ENCODE measurements around the gene SLC27A4.
"Not testable (repeated sequence)": the region's sequence is repeated elsewhere in the genome, so short reads cannot be mapped to it uniquely, and the experiment has no call there.

Gene SLC27A4

DNA sequence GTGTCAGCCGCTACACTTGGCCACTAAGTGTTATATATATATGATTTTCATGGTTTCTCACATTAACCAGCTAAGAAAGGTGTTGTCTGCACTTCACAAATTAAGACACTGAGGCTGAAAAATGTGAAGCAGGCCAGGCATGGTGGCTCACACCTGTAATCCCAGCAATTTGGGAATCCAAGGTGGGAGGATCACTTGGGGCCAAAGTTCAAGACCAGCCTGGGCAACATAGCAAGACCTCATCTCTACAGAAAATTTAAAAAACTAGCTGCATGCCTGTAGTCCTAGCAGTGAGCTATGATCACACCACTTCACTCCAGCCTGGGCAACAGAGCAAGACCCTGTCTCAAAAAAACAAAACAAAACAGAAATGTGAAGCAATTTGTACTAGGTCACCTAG, 15.9 kb upstream of the SLC27A4 start:
- no peak for DNase-seq (ENCODE audit: low read depth)

DNA sequence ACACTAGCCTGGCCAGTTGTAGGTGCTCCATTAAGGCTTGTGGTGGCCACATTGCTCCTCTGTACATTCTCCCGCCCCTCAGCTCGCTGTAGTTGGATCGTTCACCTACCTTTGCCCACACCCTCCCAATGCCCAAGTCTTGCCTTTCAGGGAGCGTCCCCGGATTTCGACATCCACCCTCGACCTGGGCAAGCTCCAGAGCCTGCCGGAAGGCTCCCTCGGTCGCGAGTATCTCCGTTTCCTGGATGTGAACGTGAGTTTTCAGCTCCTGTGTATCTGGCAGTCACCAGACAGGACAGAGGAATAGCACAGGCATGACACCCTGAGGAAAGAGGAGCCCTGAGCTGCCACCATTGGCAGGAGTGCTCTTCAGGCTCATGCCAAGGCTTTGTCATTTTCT, 14.7 kb upstream of the SLC27A4 start:
- no peak for DNase-seq (ENCODE audit: low read depth)

DNA sequence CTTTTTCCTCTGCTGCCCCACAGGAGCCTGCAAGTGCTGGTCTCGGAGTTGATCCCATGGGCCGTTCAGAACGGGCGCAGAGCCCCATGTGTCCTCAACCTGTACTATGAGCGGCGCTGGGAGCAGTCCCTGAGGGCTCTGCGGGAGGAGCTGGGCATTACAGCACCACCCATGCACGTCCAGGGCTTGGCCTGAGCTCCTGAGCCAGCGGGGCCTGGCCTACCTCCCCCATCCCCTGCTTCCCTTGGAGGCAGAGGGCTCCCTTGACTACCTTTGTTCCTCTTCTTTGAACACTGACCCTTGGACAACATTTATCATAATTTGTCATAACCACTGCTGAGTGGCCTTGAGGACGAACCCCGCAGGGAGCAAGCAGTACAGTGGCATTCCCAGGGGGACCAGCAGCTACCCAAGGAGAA, 6.9 kb upstream of the SLC27A4 start:
- no peak for DNase-seq (ENCODE audit: low read depth)

DNA sequence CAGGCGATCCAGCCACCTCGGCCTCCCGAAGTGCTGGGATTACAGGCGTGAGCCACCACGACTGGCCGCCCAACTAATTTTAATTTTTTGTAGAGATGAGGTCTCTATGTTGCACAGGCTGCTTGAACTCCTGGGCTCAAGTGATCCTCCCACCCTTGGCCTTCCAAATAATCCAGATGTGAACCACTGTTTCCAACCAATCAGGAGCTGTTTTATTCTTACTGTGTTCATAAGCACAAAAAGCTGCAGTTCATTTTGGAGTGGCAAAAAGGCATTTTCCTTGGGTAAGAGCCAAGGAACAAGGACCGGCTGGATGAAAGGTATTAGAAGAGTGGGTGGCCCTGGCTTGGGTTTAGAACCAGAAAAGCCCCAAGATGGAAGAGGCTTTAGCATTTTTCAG, 5.2 kb upstream of the SLC27A4 start:
- DNase-seq (ENCODE audit: low read depth) = no peak

DNA sequence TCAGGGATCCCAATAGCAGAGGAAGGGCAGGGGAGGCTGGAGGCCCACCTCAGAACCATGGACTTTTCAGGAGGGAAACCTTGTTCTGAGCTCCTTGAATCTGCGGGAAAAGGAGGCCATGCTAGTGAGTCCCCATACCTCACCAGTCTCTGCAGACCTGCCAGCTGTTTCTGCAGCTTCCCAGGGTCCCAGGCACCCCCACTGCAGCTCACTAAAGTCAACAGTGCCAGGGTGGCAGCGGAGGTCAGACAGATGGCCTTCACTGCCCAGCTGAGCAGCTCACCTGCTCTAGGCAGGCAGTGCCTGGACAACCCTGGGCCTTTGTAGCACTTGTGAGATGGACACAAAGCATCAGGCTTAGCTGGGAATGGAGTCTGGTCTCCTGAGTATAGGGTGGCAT, 4.4 kb upstream of the SLC27A4 start:
- no peak for DNase-seq (ENCODE audit: low read depth)

DNA sequence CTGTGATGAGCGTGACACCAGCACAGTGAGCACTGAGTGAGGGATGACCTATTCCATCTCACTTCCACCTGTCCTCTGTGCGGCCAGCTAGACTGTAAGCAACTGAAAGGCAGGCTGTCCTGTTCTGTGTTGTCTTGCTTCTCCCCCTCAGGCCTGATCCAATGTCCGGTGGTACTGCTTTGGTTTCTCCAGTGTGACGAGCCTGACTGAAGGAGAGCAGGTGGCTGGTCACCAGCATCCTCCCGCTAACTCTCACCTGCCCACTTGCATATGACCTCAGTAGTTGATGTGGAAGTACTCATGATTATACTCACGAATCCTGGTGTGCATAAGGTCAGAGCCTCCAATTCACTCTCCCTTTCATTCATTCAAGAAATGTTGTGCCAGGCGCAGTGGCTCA, 2.4 kb upstream of the SLC27A4 start:
- no peak for DNase-seq (ENCODE audit: low read depth)

DNA sequence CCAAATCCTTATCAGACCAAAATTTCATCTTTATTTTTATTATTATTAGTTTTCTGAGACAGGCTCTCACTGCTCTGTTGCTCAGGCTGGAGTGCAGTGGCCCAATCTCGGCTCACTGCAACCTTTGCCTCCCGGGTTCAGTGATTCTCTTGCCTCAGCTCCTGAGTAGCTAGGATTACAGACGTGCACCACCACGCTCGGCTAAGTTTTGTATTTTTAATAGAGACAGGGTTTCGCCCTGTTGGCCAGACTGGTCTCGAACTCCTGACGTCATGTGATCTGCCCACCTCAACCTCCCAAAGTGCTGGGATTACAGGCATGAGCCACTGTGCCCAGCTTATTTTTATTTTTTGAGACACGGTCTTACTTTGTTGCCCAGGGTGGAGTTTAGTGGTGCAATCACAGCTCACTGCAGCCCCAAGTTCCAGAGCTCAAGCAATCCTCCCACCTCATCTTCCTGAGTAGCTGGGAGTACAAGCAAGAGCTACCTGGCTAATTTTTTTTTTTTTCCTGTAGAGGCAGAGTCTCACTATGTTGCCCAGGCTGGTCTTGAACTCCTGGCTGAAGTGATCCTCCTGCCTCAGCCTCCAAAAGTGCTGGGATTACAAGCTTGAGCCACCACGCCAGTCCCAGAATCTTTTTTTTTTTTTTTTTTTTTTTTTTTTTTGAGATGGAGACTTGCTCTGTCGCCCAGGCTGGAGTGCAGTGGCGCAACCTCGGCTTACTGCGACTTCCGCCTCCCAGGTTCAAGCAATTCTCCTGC, 1.3 kb upstream of the SLC27A4 start:
- DNase-seq (ENCODE audit: low read depth) = not testable (repeated sequence)

DNA sequence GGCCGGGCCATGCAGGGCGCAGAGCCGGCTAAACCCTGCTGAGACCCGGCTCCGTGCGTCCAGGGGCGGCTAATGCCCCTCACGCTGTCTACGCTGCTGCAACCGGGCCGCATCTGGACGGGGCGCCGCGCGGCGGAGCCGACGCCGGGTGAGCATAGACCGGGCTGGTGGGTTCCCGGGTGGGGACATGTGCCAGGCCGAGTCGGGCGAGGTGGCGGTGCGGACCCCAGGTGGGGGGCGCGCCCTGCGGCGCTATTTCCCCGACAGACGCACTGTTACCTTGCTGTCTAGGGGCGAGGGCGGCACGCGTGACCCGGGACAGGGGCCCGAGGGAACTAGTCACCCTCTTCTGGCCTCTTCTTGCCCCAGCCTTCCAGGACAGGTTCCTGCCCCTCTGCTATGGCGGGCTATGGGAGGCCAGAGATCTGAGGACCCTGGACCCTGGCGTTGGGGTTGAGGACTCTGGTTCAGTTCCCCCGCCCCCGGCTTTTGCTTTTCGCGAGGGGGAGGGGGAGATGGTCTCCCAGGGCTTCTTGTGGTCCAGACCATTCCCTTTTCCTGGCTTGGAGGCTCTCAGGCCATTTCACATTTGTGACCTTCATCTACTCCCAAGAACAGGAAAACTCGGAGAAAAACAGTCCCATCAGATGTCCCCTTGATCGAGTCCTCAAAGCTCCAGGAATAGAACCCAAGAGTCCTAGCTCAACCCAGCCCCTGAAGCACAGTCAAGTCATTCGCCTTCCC, 536 bp downstream of the SLC27A4 start:
- no peak for DNase-seq (ENCODE audit: low read depth)

DNA sequence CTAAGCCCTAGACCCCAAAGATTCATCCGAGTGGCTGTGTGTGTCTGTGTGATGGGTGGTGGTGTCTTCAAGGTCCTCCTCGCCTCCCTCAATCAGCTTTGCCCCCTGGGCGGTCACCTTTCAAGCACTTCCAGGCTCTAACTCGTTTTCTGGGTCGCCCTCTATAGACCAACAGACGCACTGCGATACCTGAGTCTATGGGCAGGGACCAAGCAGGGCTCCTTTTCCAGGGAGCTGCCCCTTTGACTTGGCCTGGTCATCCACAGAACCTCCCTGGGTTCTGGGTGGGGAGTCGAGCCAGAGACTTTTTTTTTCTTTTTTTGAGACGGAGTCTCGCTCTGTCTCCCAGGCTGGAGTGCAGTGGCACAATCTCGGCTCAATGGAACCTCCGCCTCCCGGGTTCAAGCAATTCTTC, 1.1 kb downstream of the SLC27A4 start:
- peak; percentile 46 for DNase-seq (ENCODE audit: low read depth)

DNA sequence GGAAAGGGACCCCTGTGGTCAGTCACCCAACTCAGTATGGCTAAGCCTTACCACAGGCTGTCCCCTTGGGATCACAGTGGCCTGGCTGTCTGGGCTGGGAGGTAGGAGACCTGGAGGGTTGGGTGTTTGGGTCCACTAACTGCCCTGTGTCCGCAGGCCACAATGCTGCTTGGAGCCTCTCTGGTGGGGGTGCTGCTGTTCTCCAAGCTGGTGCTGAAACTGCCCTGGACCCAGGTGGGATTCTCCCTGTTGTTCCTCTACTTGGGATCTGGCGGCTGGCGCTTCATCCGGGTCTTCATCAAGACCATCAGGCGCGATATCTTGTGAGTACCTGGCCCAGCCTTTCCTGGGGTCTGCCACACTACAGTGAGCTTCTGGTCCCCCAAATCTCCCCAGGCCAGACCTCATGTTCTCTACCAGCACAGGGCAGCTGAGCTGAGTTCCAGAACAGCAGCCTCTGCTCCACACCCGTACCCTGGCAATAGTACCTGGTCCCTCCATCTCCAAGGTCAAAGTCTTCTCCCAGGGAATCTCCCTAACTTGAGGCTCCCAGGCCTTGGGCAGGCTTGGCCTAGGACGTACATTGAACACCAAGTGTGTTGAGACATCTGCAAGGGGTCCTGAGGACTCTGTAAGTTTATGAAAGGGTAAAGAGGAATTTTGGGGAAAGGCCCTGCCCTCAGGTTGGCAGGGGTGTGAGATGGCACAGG, 2.8 kb downstream of the SLC27A4 start:
- no peak for DNase-seq (ENCODE audit: low read depth)

DNA sequence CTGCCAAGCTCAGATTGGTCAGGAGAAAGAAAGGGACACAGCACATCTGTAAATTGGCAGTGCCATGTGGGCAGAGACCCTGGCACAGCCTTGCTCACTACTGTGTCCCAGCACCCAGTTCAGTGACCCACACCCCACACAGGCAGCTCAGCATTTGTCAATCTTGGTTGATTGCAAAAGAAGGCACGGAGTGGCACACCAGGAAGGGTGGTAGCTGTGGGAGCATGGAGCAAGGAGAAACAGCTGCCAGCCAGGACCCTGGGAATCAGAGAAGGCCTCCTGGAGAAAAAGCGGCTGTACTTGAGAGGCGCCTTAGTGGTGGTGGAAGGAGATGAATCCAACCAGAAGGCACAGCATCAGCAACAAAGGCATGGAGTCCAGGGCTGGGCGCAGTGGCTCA, 3.5 kb downstream of the SLC27A4 start:
- DNase-seq (ENCODE audit: low read depth) = no peak

DNA sequence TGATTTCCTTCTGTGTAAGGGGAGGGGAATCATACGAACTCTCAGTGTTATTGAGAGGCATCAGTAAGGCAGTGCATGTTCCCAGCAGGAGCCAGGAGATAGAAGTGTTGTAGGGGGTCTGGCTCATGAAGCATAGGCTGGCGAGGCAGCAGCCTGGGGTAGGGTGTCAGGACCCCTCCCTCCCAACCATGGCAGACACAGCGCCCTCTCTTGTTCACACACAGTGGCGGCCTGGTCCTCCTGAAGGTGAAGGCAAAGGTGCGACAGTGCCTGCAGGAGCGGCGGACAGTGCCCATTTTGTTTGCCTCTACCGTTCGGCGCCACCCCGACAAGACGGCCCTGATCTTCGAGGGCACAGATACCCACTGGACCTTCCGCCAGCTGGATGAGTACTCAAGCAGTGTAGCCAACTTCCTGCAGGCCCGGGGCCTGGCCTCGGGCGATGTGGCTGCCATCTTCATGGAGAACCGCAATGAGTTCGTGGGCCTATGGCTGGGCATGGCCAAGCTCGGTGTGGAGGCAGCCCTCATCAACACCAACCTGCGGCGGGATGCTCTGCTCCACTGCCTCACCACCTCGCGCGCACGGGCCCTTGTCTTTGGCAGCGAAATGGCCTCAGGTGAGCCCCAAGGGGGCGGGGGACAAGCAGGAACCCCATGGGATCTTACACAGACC, 4.7 kb downstream of the SLC27A4 start:
- no peak for DNase-seq (ENCODE audit: low read depth)

DNA sequence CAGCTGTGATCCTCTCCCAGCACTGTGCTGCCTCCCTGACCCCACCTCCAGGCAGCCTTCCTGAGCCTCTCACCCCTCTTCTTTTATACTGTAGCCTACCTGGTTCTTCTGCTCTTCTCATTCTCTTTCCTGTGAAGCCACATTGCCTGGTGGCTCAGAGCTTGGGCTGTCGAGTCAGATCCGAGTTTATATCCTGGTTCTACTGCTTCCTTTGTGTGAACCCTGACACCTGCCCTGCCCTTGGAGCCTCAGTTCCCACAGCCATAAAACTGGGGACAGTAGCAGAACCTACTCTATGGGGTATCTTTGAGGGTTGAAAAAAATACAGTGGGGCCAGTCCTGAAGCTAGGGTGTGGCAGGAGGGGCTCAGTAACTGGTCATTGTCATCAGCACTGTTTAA, 8.8 kb downstream of the SLC27A4 start:
- no peak for DNase-seq (ENCODE audit: low read depth)

DNA sequence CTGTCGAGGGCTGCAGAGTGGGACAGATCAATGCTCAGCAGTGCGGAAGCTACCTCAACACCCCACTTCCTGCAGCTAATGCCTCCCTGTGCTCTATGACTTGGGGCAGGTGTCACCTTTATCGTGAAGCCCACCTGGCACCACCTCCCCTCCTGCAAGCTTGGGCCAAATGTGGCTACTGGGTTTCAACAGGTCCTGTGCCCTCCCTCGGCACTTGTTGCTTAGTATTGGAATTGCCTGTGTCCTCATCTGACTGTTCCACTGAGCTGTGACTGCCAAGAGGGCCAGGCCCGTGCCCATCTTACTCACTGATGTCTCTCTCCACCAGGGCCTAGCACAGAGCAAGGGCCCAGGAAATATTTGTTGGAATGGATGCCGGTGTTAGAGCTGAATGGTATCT, 9.4 kb downstream of the SLC27A4 start:
- DNase-seq (ENCODE audit: low read depth) = no peak

DNA sequence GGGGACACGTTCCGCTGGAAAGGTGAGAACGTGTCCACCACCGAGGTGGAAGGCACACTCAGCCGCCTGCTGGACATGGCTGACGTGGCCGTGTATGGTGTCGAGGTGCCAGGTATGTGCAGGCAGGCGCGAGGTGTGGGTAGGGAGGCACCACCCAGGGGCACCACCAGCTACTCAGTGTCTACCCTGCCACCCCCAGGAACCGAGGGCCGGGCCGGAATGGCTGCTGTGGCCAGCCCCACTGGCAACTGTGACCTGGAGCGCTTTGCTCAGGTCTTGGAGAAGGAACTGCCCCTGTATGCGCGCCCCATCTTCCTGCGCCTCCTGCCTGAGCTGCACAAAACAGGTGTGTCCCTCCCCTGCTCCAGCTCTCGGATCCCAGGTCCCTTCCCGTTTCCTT, 15.1 kb downstream of the SLC27A4 start:
- no peak for DNase-seq (ENCODE audit: low read depth)

DNA sequence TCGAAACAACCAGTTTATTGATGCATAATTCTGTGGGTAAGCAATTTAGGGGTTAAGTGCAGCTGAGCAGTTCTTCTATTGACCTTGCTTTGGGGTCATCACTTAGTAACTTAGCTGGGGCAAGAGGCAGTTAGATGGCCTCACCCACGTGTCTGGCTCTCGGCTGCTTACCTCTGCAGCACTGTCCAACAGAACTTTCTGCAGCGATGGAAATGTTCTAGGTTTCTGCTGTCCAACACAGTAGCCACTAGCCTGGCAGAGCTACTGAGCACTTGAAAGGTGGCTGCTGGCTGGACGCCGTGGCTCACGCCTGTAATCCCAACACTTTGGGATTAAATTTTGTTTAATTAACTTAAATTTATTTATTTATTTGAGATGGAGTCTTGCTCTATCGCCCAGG, 17.8 kb downstream of the SLC27A4 start:
- no peak for DNase-seq (ENCODE audit: low read depth)

DNA sequence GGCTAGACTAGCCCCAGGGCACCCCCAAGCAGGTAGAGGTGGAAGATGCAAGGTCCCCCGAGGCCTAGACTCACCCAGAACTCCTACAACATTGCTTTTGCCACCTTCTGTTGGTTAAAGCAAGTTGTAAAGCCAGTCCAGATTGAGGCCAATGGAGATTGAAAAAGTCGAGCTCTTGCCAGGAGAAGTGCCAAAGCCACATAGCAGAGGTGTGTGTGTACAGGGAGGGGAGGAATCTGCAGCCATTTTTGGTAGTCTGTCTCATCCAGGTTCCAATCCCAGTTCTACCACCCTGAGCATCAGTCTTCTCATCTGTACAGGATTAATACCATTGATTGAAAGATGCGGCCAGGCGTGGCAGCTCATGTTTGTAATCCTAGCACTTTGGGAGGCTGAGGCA, 18.5 kb downstream of the SLC27A4 start:
- DNase-seq (ENCODE audit: low read depth) = no peak

DNA sequence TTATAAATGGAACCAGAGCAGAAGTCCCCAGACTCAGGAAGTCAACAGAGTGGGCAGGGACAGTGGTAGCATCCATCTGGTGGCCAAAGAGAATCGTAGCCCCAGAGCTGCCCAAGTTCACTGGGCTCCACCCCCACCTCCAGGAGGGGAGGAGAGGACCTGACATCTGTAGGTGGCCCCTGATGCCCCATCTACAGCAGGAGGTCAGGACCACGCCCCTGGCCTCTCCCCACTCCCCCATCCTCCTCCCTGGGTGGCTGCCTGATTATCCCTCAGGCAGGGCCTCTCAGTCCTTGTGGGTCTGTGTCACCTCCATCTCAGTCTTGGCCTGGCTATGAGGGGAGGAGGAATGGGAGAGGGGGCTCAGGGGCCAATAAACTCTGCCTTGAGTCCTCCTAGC, 20.5 kb downstream of the SLC27A4 start:
- DNase-seq (ENCODE audit: low read depth) = no peak

DNA sequence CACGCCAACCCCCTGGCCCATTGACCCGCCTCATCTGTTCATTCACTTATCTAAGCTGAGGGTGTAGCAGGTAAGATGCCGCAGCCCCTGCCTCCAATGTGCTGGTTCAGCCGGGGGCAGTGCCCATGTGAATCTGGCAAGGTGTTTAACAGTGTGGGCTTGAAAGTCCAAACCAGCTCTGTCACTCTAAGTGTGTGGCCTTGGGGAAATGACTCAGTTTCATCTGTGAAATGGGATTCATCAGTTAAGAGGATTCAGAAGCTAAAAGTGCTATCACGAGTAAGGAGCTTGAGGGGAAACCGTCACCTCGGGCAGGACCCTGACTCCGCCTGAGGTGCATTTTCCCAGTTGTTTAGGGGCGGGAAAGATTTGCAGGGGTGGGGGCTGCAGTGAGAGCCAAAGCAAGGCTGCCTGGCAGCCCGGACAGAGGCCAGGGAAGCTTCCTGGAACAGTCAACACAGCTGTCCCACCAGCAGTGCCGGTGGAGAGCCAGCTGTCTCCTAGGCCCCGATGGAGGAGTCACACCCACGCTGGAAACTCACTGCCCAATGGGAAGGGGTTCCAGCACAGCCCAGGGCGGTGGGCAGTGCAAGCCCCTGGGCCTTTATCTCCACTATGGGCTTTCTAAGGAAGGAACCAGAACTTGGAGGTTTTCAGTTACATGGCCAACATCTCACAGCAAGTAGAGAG, 21.1 kb downstream of the SLC27A4 start:
- no peak for DNase-seq (ENCODE audit: low read depth)

DNA sequence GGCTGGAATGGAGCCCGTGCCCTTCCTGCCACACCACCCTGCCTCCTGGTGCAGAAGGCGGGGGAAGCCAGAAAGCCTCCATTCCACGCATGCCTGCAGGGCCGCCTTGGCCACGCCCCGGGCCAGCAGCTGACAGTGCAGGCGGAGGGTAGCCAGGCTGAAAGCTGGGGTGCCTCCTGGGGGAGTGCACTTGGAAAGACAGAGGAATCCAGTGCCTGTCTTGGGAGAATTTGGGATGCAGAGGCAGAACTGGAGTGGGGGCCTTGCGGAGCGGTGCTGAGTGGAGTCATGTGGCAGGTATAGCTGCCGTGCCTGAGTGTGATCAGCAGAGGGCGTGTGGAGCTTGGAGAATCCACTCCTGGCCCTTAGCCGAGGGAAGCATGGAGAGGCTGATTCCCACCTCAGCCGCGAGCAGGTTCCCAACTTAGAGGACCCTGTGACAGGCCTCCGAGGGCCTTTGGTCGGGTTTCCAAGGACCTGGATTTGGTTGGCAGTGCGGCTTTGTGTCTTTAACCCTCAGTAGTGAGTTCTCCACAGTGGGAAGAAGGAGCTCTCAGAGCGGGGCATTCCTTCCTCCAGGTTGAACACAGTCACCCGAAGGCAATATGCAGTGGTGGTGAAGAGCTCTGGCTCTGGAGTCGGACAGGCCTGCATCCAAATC, 21.8 kb downstream of the SLC27A4 start:
- DNase-seq (ENCODE audit: low read depth) = peak; percentile 30

DNA sequence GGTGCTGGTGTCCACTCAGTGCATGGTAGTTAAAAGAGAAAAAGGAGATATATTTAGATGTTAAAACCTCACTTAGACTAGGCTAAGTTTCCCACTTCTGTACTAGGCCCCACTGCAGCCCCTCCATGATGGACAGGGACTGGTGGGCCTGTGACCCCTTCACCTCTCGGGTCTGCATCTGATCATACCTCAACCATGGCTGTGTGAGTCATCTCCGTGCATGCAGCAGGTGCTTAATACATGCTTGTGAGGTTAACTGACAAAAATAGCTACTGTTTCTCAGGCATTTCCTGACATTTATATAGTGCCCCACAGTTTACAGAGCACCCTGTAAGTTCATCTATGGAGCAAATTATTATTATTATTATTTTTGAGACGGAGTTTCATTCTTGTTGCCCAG, 22.4 kb downstream of the SLC27A4 start:
- no peak for DNase-seq (ENCODE audit: low read depth)

Measured in stimulated activated CD8-positive, alpha-beta memory T cell treated with anti-CD3 and anti-CD28 coated beads, Interleukin-12 subunit alpha, Interleukin-12 subunit beta, amount 100 ng/mL, for 4 hours (primary cell).